Dedifferentiated amniotic fluid mesenchymal stem cell (primary cell): ENCODE measurements around the gene STT3B.
"Not testable (repeated sequence)": the region's sequence is repeated elsewhere in the genome, so short reads cannot be mapped to it uniquely, and the experiment has no call there.

ENCODE experiments used
- DNase-seq: peaks from one replicate; pipeline ENCODE4 v3.0.0-alpha.2; 2016; ENCODE audit errors: extremely low spot score

STT3B gene

GRCh38 chr3:31532587-31533168 is at the start of gene STT3B:
Gene STT3B (plus strand): TSS chr3:31532925. CDS start chr3:31532999, 74 bp downstream.
- peak; percentile 62 for DNase-seq

DNA sequence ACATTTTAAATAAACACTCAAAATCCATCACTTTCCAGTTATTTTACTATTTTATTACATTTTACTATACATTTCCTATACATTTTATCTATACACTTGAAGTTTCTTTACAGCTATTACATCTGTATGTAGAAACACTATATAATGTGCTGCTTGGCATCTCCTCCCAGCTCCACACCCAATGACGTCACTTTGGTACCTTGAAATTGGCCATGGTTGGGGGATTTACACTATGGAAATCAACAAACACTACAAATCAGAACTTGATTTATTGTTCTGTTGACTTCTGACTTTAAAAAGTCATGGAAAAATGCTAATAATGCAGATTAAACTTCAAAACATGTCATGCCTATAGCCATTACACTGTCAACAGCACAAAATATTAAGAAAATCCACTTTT is 48.9 kb upstream of the STT3B start:
- DNase-seq: no peak

DNA sequence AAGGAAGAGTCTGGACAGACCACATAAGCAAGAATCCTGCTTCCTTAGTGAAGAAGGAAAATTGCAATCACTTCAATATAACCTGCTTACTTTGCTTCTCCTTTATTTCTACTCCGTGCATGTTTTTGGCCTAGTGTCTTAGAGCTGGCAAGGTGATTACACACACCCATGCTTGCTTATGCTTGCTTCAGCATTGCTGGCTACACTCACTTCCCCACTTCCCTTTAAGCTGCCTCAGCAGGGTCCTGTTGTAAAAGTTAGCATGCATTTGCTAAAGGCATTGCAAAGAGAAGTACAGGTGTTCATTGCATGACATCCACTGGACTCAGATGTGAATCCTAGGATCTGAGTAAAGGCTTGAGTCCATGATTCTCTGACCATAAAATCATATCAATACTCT is 47.5 kb upstream of the STT3B start:
- no peak for DNase-seq

DNA sequence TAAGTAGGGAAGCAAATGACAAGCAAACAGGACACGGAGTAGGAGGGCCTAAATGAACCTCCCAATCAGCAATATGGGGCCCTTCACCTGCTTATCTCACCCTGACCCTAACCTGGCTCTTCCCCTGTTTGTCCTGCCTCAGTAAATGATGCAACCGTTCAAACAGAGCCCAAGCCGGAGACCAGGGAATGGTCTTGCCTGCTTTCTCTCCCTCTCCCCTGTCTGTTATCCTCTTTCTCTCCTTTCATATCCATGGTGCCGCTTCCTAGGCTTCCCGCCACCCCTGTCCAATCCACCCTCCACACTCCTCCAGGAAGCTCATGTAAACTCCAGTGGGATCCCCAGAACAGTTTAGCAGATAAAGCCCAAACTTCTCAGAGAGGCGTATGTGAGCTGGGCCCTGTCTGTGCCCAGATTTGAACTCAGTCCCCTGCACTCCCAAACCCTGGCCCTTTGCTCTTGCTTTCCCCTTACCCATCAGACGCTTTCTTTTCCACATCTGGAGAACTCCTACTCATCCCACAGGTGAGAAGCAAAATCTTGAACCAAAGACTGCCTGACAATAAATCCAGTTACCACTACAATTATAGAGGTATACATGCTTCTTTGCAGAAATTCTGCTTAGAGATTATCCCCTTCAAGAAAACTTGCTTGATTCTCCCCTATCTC is 45.7 kb upstream of the STT3B start:
- DNase-seq: no peak

DNA sequence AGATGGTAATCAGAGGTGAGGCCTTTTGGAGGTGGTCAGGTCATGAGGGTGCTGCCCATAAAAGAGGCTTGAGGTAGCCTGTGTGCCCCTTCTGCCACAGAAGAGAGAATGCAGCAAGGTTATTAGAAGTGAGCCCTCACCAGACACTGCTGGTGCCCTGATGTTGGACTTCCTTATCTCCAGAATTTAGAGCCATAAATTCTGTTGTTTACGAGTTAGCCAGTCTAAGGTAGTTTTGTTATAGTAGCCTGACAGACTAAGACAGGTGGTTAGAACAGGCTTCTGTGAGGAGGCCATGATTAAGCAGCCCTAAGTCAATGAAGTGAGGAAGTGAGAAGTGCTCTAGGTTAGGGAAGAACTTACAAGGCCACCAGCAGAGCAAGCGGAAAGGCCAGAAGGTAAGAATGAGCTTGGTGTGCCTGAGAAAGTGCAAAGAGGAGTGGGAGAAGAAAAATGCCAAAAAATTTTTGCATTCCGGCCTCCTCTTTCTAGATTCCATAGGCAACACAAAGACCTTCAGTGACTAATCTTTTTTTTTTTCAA is 44.2 kb upstream of the STT3B start:
- no peak for DNase-seq

- no peak for DNase-seq
Measured at GRCh38 chr3:31490502-31490901, 42.2 kb upstream of the STT3B start.

- DNase-seq: no peak
Measured at GRCh38 chr3:31491660-31492059, 41.1 kb upstream of the STT3B start.

DNA sequence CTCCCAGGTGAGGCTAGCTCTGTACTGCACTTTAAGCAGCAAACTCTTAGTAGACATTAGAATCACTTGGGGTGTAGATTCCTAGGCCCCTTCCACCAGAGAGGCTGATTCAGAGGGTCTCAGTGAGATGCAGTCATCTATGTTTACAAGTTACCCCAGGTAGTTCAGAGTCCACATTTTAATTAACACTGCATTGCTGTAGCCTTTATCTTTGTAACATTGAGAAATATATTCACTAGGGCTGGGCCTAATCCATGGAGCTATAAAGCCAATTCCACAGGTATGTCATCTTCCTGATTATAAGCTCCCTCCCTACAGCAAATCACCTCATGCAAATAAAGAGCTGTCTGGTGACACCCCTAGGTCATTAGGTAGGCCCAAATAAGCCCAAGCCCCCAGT is 39.6 kb upstream of the STT3B start:
- DNase-seq: no peak

DNA sequence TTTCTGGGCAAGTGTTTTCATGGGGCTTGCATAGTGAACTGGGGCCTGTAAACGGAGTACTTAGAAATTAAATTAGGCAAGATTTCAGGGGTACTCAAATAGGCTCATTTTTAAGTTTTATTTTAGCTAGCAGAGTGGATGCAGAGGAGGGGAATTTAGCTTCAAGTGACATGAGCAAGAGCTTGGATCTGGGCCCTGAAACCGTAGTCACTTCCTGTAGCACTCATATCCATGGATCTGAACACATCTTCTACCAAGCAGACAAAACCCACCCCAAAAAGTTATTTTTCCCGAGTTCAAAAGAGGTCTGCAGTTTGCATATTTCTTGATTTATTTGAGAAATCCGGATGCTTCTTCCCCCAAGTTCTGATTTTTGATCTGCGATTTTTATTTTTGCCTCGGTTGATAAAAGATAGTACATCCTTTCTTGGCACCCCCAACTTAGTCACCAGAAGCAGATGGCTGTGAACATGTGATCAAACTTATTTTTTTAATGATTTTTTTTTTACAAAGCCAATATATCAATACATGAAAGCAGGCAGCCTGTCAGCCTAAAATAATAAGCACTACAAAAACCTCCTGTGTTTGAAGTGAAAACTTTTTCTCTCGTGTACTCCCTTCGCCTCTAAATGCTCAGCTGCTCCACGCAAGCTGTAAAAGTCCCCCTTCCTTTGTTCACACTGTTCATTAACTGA is 36.6 kb upstream of the STT3B start:
- no peak for DNase-seq

DNA sequence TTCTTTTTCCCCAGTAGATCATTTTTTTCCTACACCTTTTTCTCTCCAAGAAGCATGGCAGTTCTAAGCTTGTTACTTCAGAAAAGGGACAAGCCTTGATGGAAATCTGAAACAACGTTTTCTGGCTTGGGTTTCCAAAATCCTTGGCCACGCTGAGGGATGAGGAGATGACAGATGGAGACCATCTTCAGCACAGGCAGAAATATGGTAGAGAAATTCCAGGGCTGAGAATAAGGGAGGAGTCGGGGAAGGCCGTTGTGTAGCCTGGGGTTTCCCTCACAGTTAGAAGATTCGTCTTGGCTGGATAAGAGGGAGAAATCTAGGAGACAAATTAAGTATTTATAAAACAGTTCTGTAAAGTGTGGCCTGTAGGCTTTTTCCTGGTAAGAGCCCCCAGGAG is 33.9 kb upstream of the STT3B start:
- no peak for DNase-seq

DNA sequence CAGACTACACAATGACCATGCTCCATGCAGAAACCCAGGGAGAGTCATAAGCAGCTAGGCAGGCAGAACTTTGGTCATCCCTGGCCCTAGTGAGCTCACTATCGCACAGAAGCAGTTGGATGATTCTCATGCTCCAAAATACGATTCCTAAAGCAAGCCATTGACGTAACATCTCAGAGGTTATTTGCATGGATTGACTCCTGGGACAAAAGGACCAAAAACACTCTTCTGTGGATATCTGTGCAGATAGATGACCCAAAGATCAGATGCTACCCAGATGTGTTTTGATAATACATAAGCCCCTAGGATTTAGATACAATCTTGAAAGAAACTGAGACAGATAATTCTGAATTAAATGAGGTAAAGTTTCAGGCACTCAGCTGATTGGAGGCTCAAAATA is 33.4 kb upstream of the STT3B start:
- DNase-seq: no peak

DNA sequence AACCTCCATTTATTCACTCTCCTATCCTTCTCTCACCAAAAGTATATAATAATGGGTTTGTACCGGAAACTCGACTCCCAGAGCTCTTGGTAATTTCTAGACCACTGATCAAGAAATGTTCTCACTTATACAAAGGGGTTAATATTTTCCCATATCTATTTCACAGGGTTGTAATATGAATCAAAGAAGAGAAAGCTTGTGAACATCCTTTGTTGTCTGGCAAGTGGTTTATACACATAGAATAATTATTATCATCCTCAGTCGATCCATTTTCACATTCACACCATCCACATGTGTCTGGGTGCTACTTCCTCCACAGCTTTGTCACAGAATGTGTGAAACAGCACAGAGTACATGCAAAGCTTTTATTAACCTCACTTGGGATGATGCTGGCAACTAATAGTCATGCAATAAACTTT is 29.9 kb upstream of the STT3B start:
- DNase-seq: no peak

GRCh38 chr3:31503456-31503855 is 29.3 kb upstream of the STT3B start:
- DNase-seq: no peak

GRCh38 chr3:31504230-31504629 is 28.5 kb upstream of the STT3B start:
- DNase-seq: no peak

- no peak for DNase-seq
Measured at GRCh38 chr3:31505371-31506048, 27.2 kb upstream of the STT3B start.

GRCh38 chr3:31506515-31506914 is 26.2 kb upstream of the STT3B start:
- DNase-seq: not testable (repeated sequence)

DNA sequence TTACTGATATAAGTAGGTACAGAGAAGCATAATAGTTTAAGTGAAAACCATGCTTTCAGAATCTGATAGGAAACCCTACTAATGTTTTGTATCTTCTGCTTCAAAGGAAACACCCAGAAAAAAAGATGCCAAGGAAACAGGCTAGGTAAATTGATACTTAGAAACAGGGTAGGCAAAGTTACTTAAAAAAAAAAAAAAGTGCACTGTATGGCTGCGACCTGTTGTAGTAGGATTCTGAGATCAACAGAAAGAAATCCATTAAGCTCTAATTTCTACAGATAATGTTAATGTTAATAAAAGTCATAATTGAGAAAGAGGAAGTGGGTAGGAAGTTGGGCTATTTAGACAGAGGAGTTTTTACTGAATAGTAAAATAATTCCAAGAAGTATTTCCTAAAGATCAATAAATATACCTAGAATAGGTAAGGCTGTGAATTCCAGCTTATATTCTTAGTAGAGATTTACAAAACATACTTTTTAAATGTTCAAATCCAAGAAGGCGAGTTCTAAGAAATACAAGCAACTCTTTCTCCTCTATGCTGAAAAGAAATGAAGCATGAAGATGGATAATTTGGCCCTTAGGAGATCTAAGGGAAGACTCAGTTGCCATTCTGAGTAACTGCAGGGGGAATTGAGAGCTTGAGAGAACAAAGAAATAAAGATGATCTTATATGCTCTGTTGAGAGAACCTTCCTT is 24.1 kb upstream of the STT3B start:
- DNase-seq: no peak

DNA sequence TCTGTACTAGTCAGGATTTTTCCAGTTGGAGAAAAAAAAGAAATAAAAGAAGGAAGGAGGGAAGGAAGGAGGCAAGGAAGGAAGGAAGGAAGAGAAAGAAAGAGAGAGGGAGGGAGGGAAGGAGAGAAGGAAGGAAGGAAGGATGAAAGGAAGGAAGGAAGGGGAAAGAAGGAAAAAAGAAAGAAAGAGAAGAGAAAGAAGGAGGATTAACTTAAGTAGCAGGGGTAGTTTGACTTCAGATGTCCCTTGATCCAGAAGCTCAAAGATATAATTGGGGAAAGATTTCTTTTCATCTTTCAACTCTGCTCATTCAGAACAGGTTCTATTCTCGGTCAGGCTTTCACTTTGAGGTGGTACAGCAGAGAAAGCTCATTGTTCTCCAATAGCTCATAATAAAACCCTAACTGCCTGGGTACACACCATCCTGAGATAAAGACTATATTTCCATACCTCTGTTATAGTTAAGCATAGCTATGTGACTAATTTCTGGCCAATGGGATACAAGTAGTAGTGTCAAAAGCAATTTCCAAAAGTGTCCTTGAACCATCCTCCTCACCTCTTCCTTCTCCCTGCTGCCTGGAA is 23.5 kb upstream of the STT3B start:
- no peak for DNase-seq

- DNase-seq: no peak
Measured at GRCh38 chr3:31514570-31514969, 18.2 kb upstream of the STT3B start.

- DNase-seq: no peak
Measured at GRCh38 chr3:31515486-31516284, 17.0 kb upstream of the STT3B start.

DNA sequence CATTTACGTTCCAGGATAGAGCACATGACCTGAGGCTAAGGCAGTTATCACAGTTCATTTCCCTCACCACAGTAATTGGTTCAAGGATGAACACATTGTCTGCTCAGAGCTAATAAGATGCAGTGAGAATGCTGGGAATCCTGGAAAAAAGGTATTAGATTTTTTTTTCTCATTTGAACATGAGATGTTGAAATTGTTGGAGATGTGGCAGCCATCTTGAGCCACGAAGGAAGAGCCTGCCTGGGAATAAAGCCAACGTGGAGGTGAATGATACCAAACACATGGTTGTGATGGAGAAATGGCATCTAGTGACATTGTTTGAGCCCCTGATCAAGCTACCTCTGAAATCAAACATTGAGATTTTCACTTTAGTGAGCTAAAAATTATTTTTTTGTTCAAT is 16.0 kb upstream of the STT3B start:
- no peak for DNase-seq
